HS-5 (cell line): ENCODE data around the gene RAB1B.

ENCODE experiments used
- DNase-seq: peaks from one replicate; pipeline ENCODE4 v3.0.0-alpha.2; 2012; ENCODE audit warnings: low read depth

Gene RAB1B

GRCh38 chr11:66268244-66268951 is at the start of gene RAB1B:
TSS of gene RAB1B (plus strand) at chr11:66268639. CDS start at chr11:66268680, 41 bp downstream.
- DNase-seq: peak; percentile 98

- DNase-seq: no peak
Observed at GRCh38 chr11:66218846-66219620, 49.4 kb upstream of the RAB1B start.

DNA sequence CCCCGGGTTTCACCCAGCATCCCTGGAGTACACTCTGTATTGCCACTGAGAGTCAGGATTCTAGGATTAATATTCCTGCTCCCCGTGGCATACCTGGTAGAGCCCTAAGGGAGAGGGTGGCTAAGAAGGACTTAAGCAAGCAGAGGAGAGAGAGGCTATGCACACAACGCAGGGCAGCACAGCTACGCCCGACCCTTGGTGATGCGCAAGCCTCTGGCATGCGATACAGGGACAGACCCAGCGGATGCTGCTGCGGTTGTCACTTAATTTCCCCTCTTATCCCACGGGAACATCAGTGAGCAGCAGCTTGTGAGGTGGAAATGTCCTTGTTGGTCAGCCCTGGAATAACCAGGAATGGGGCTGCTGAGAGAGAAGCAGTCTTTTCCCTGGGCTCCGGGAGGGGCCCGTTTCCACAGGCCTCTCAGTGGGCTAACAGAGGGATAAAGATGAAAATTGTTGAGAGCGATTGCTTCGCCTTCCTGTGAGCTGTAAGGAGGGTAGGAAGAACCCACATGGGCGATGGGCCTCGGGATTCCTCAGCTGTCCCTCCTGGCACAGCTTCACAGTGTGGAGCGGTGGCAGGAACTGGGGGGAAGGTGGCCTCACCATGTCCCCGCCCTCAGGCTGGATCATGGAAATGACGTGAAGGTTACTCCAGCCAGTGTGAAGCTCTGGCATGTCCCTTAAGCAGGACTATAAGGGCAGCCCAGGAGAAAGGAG is 48.4 kb upstream of the RAB1B start:
- no peak for DNase-seq

DNA sequence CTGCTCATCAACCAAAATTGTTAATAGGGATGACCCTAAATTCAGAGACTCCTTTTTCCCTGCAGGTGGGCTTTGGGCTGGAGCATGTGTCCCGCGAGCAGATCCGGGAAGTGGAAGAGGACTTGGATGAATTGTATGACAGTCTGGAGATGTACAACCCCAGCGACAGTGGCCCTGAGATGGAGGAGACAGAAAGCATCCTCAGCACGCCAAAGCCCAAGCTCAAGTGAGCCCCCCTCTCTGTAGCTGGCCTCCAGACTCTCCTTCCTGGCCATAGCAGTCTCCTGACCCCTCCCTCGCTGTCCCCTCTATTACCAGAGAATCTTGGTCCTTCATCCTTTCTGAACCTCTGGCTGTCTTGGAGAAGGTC is 47.9 kb upstream of the RAB1B start:
- DNase-seq: no peak

GRCh38 chr11:66221012-66221411 is 47.4 kb upstream of the RAB1B start:
- DNase-seq: no peak

- no peak for DNase-seq
Observed at GRCh38 chr11:66221726-66222236, 46.7 kb upstream of the RAB1B start.

- DNase-seq: peak; percentile 61
Observed at GRCh38 chr11:66222358-66223149, 45.9 kb upstream of the RAB1B start.

GRCh38 chr11:66224226-66224855 is 44.1 kb upstream of the RAB1B start:
- DNase-seq: no peak

DNA sequence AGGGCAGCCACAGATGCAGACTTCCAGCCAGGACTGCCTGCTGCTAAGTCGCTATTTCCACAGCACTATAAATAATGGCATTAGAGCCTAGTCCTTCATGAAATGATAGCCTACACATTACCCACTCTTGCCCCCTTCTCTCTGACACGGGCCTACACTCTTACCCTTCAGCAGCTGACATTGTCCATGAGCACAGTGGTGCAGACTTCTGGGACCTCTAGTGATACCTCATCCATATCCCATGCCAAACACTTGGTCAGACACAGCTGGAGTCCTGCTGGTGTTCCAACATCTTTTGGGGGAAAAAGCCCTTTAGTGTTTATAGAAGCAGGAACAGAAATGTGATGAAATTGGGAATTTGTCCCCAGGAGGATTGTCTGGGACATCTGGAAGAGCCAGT is 43.4 kb upstream of the RAB1B start:
- no peak for DNase-seq

GRCh38 chr11:66226101-66226500 is 42.3 kb upstream of the RAB1B start:
- no peak for DNase-seq

GRCh38 chr11:66227700-66228099 is 40.7 kb upstream of the RAB1B start:
- DNase-seq: no peak

DNA sequence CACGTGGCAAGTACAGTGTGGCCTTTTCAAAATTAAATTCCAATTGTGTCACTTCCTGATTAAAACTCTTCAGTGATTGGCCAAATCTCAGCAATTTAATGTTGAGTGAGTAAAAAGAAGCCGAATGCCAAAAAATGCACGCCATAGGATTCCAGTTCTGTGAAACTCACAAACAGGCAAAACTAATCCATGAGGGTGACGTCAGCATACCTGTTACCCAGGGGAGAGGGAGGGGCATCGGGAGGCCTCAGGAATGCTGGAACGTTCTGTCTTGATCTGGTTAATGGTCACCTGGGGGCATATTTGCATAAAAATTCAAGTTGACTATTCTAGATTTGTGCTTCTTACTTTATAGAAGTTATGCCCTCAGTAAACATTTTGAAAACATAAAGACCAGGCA is 39.9 kb upstream of the RAB1B start:
- no peak for DNase-seq

GRCh38 chr11:66230156-66230555 is 38.3 kb upstream of the RAB1B start:
- no peak for DNase-seq

- DNase-seq: no peak
Observed at GRCh38 chr11:66230978-66231377, 37.5 kb upstream of the RAB1B start.

DNA sequence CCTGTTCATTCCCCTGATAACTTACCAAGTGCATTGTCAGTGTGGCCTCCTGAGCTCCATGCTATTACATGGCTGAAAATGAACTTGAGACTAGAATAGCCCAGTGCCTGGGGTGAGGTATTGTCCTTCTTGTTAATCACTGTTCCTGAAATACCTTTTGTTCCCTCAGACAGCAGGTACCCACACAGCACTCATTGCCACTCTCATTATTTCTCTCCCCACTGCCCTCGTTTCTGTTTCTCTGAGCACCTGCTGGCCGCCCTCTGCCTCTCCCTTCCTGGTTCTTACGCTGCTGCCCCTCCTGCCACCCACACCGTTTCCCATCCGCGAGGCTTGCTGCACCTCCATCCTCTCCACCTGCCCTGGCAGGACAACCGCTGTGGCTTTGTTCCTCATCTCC is 36.9 kb upstream of the RAB1B start:
- no peak for DNase-seq

- DNase-seq: no peak
Observed at GRCh38 chr11:66232769-66233168, 35.7 kb upstream of the RAB1B start.

GRCh38 chr11:66233301-66233700 is 35.1 kb upstream of the RAB1B start:
- no peak for DNase-seq

GRCh38 chr11:66235141-66235540 is 33.3 kb upstream of the RAB1B start:
- no peak for DNase-seq

GRCh38 chr11:66237867-66238266 is 30.6 kb upstream of the RAB1B start:
- DNase-seq: no peak

DNA sequence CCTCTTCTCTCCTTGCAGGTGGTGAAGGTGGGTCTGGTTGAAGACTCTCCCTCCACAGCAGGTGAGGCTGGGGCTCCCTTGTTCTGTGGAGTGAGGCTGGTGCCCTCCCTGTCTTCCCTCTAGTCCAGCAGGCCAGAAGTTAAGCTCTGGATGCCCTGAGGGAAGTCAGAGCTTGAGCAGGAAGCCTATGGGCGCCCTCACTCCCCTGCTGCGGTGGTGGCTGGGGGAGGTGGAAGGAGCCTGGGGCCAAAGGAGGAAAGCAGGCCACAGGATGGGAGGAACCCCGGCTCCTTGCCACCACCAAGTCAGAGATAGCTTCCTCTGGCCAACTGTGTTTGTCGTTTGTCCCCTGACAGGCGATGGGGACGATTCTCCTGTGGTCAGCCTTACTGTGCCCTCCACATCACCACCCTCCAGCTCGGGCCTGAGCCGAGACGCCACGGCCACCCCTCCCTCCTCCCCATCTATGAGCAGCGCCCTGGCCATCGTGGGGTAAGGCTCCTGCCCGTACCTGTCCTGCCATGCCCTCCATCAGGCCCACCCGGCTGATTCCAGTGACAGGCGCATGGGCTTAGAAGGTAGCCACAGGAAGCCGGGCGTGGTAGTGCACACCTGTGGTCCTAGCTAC is 29.5 kb upstream of the RAB1B start:
- DNase-seq: no peak

- DNase-seq: no peak
Observed at GRCh38 chr11:66239511-66239910, 28.9 kb upstream of the RAB1B start.
